ENCODE data around the gene FAM3A. TPM values are rescaled to one million over a fixed set of nuclear protein-coding genes. Genes with fewer than 3 reads are reported as not detected.

The FAM3A gene
- total RNA-seq, result 31.1 and 42.8 TPM in 2 replicates

GRCh38 chrX:154515966-154516655 lies at the start of gene FAM3A:
FAM3A (minus strand) TSS chrX:154516232; CDS start chrX:154515772, 460 bp downstream.

DNA sequence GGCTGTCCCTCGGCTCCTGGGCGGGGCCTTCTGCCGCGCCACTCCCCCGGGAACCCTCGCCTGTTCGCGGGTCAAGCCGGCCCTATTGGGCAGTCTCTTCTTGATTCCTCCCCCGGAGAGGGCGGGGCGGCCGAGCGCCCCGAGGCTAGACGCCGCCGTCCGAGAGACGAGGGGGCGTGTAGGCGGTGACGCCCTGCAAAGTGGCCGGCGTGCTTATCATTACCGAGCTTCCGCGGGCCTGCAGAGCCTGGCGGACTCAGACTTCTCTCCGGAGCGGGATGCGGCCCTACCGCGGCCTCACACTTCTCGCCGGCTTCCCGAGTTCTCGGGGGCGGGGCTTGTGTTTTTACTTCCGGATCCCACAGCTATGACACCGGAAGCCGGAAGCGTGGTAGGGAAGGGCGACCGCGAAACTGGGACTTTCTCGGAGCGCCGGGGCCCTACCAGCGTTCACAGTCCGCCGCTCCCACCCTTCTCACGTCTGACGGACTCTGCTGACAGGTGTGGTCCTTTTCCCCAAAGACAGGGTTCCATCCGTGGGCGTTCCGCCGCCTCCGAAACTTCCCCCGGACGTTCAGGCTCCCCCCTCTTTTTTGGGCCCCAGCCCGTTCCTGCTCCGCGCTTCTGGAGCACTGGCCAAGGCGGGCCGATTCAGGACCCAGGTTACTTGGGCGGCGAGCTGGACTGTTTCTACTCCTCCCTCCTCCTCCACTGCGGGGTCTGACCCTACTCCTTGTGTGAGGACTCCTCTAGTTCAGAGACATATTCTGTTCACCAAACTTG lies 31.4 kb upstream of the FAM3A start, which contains the start of gene IKBKG:
Gene IKBKG (plus strand): TSS at position 376 of the 783 bp plus-strand sequence. CDS start 4,383 bp downstream, outside the sequence.

DNA sequence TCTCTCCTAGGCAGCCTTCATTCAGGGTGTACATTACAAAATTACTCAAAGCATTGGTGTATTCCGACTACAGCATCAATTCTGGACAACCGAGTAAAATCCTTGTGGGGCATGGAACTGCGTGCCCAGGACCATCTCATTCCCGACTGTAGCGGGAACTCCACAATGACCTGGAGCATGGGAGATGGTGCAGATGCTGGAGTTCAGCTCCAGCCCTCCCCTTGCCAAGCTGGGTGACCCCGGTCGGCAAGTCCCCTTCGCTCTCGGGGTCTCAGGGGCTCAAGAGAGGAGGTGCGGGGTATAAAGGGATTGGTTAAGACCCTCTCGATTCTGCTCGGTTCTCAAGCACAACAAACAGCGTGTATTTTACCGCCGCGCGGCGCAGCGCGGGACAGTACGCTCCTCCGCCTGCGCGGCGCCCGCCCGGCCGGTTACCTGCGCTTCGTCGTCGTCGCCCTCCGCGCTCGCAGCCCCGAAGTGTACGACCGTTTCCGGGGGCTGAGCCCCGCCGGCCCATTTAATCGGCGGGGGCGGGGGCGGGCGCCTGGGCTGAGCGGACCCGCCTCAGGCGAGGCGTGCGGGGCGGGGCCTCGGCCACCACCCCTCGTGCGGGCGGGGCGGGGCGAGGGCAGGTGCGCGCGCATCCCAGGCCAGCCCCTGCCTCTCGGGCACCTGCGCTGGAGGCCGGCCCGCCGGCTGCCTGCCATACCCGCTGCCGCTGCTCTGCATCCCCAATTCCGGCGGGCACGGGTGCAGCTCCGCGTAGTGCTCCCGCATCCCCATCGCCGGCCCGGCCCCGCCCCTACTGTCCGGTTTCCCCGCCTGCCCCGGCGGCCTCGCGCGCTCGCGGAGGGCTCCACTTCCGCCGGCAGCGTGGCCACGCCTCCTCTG lies 30.6 kb upstream of the FAM3A start, which contains the start of gene G6PD:
Gene G6PD (minus strand): TSS at position 493 of the 891 bp plus-strand sequence. CDS start 691 bp downstream, outside the sequence.

DNA sequence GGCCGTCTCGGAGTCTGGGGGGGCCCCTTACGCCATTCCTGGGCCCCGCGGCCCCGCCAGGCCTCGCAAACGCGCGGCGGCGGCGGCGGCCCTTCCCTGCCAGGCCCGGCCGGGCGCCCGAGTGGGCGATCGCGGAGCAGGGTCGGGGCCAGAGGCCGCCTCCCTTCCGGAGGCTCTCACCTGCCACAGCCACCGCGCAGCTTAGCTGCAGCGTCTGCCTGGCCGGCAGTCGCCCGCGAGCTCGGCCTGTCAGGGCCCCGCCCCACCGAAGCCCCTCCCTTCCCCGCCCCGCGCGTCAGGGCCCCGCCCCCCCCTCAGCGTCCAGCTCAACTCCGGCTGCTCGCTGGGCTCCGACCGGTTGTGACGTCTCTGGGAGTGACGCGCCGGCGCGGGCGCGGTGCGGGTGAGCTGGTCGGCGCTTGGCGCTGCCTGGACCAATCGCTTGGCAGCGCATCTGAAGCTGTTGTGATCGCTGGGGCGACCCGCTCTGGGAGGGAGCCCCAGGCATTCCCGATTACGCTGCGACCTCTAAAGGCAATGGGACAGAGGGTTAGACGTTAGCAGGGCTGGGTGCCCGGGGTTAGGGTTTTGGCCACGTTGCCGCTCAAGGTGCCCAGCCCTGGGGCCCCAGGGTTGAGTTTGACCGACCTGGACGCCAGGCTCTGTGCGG lies 25.5 kb downstream of the FAM3A start, which contains the start of gene SLC10A3:
Gene SLC10A3 (minus strand): TSS at position 216 of the 670 bp plus-strand sequence. CDS start 1,689 bp downstream, outside the sequence.

DNA sequence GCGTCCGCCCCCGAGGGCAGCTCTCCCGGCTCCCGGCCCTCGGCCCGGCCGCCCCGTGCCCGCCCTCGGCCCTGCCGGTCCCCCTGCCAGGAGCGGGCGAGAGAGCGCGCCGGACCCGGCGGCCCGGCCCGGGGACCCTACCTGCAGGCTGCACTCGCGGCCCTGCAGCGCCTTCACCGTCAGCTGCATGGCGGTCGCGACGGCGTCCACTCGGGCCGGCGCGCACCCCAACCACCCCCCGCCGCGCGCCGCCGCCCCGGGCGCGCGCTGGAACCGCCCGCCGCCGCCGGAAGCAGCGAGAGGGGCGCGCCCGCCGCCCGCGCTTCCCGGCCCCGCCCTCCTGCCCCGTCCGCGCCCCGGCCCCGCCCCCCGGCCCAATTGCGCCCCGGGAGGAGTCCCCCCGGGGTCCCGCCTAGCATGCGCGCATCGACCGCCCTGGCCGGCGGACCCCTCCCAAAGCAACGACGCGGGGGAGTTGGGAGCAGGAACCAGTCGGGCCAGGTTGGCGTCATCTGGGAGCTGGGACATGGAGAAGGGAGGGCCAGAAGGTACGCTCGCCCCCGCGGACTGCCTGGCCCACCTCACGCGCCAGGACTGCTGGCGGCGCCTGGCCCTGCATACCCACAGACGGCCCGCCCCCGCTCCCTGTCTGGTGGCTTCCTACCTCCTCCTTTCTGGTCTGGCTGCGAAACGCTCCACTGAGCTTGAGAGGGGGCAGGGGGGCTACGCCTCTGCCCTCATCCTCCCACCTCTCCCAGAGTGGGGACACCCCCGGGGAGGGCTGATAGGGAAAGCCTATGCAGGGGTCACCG lies 29.4 kb downstream of the FAM3A start, which contains the start of gene UBL4A:
Gene UBL4A (minus strand): TSS at position 220 of the 812 bp plus-strand sequence. CDS start 31 bp downstream, at position 189.

DNA sequence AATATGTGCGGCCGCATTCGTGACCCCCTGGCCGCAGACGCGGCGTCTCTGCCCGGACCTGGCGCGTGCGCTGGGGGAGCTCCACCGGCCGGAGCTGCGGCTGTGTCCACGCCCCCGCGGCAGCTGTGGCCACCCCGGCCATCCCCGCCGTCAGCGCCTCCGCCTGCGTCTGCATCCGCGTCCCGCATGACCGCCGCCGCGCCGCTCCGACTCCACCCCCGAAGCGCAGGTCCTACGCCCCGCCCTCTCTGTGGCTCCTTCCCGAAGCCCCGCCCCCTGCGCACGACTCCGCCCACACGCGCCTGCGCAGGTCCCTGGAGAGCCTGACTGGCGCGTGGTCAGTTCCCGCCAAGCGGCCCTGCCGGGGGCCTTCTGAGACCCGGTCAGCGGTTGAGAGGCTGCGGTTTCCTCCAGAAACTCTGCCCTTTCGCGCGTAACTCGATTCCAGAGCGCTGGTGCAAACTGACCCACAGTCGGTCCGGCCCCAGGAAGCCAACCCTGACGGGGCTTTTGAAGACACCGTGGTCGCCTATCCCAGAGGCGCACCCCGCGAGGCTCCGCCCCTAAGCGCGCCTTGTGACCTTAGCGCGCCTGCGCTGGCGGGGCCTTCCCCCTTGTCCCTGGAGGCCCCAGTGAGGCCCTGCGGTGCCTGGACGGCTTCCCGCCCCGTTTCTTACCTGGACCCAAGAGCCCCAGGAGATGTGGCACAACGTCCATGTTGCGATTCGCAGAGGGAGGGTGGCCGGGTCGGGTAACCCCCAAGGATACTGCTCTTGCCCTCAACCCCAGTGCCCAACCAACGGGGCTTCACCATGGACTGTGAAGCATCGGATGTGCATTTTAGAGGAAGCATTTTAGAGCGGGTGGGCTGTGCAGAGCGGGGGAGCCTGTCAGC lies 37.1 kb downstream of the FAM3A start, which contains the start of gene LAGE3:
Gene LAGE3 (minus strand): TSS at position 554 of the 895 bp plus-strand sequence. CDS start 366 bp downstream, at position 188.

DNA sequence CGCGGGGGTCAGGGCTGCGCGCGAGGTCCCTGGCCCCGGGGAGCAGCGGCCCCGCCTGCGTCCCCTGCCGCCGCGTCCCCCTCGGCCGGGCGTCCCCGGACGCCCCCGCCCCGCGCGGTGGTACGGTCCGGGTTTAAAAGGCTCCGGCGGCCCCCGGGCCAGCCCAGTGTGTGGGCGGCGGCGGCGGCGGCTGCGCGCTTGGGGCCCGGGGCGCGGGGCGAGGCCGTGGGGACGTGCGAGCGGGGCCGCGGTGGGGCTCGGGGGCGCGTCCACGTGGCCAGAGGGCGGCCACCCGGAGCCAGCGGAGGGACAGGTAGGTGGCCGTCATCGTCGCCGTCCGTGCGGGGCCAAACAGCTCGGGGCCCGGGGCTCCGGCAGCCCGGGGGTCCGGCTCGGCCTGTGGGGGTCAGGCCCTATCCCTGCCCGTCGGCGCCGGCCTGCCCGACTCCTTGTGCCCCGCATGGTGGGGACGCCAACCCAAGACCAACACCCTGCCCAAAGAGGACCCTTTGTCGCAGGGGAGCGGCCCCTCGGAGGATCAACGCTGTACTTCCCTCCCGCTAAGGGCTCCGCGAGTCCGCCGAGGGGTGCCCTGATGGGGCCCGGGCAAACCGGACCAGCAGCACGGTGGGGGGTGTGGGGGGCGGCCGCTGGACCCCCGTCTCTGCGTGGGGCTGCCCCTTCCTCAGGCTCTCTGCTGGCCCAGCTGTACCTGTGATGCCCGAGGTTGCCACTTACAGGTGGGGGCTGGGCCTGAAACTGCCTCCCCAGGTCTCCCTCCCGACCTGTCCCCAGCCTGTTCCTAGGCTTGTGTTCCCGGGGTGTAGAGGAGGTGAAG lies 57.7 kb downstream of the FAM3A start, which contains the start of gene PLXNA3:
Gene PLXNA3 (plus strand): TSS at position 166 of the 838 bp plus-strand sequence. CDS start 1,903 bp downstream, outside the sequence.

Other genes with a start within 250 kb of the FAM3A start
- gene TEX28, start 221.1 kb downstream of the FAM3A start, total RNA-seq, result not detected in 2 replicates
- not detected in 2 replicates for gene TKTL1, start 220.4 kb downstream of the FAM3A start, total RNA-seq
- 881 and 1,006 TPM in 2 replicates for gene FLNA, start 141.6 kb downstream of the FAM3A start, total RNA-seq
- gene EMD, start 136.9 kb downstream of the FAM3A start, total RNA-seq, result 34.4 and 50.2 TPM in 2 replicates
- 7,807 and 8,845 TPM in 2 replicates for gene RPL10, start 117.9 kb downstream of the FAM3A start, total RNA-seq
- 26.5 and 27.6 TPM in 2 replicates for gene DNASE1L1, start 107.0 kb downstream of the FAM3A start, total RNA-seq
- 12.3 and 16.3 TPM in 2 replicates for gene TAFAZZIN, start 104.7 kb downstream of the FAM3A start, total RNA-seq
- gene ATP6AP1, start 87.6 kb downstream of the FAM3A start, total RNA-seq, result 45.9 and 54.3 TPM in 2 replicates
- 59.0 and 65.1 TPM in 2 replicates for gene GDI1, start 79.1 kb downstream of the FAM3A start, total RNA-seq
- 42.4 and 49.1 TPM in 2 replicates for gene FAM50A, start 72.1 kb downstream of the FAM3A start, total RNA-seq
- 13.2 and 20.2 TPM in 2 replicates for gene PLXNA3, start 58.0 kb downstream of the FAM3A start, total RNA-seq
- 37.9 TPM in 2 replicates for gene LAGE3, start 37.0 kb downstream of the FAM3A start, total RNA-seq
- 20.4 and 25.5 TPM in 2 replicates for gene UBL4A, start 29.6 kb downstream of the FAM3A start, total RNA-seq
- gene SLC10A3, start 25.6 kb downstream of the FAM3A start, total RNA-seq, result 36.1 and 45.9 TPM in 2 replicates
- gene G6PD, start 30.6 kb upstream of the FAM3A start, total RNA-seq, result 298 and 337 TPM in 2 replicates
- gene IKBKG, start 31.4 kb upstream of the FAM3A start, total RNA-seq, result 12.6 and 16.6 TPM in 2 replicates
- not detected in 2 replicates for gene CTAG1A, start 68.9 kb upstream of the FAM3A start, total RNA-seq
- gene CTAG1B, start 103.0 kb upstream of the FAM3A start, total RNA-seq, result not detected in 2 replicates
- not detected in 2 replicates for gene CTAG2, start 137.3 kb upstream of the FAM3A start, total RNA-seq
- gene GAB3, start 234.8 kb upstream of the FAM3A start, total RNA-seq, result 2.9 and 3.4 TPM in 2 replicates
- 21.2 and 25.7 TPM in 2 replicates for gene DKC1, start 246.6 kb upstream of the FAM3A start, total RNA-seq